ENCODE data around the gene EBF3. TPM values are rescaled to one million over a fixed set of nuclear protein-coding genes. Genes with fewer than 3 reads are reported as not detected.

Gene EBF3
- total and polyA plus RNA-seq, 2 experiments from 2014 or later, result 0.27 to 0.49 TPM

DNA sequence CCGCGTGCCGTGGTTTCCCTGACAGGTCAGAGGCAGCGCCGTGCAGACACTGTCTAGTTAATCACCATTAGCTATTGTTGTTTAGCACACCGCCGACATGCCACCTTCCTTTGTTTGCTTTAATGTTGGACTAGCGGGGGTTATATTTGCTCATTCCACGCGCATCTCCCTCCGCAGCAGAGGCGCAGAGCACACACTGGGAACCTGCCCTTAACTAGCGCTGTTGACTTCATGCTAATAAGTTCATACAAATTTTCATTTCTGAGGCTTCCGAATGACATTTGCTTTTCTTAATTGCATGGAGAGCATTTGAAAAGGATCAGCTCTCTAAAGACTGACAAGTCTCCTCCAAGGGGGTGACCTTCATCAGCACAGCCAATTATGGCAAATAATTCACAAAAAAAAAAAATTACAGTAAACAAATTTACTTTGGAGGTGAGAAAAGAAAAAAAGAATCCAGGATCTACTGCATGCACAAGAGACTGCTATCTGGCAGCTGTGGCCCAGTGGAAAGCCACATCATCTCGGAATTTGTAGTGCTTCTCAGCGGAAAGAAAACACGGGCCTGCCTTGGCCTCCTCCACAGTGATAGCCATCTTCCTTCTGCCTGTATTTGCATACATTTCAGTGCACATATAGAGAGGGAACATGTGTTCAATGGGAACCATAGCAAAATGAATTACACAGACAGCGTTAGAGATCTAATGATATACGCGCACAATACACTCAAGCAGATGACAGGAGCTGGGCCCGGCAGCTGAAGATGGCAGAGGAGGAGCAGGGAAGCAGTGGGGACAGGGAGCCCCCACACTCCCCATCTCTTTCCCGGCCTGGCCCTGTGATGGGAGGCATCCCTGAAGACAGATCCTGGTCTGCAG, 94.2 kb downstream of the EBF3 start (continued):
- TF ChIP-seq, protein P1, sequence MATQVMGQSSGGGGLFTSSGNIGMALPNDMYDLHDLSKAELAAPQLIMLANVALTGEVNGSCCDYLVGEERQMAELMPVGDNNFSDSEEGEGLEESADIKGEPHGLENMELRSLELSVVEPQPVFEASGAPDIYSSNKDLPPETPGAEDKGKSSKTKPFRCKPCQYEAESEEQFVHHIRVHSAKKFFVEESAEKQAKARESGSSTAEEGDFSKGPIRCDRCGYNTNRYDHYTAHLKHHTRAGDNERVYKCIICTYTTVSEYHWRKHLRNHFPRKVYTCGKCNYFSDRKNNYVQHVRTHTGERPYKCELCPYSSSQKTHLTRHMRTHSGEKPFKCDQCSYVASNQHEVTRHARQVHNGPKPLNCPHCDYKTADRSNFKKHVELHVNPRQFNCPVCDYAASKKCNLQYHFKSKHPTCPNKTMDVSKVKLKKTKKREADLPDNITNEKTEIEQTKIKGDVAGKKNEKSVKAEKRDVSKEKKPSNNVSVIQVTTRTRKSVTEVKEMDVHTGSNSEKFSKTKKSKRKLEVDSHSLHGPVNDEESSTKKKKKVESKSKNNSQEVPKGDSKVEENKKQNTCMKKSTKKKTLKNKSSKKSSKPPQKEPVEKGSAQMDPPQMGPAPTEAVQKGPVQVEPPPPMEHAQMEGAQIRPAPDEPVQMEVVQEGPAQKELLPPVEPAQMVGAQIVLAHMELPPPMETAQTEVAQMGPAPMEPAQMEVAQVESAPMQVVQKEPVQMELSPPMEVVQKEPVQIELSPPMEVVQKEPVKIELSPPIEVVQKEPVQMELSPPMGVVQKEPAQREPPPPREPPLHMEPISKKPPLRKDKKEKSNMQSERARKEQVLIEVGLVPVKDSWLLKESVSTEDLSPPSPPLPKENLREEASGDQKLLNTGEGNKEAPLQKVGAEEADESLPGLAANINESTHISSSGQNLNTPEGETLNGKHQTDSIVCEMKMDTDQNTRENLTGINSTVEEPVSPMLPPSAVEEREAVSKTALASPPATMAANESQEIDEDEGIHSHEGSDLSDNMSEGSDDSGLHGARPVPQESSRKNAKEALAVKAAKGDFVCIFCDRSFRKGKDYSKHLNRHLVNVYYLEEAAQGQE (IDR thresholded peaks at IDR 0.05; ENCODE audit: unreplicated experiment), result no peak
- TF ChIP-seq ZNF114 (CRISPR knock-in tag; IDR thresholded peaks at IDR 0.05) (no peak), NANOG (IDR thresholded peaks at IDR 0.05; ENCODE audit: borderline replicate concordance) (no peak), STAT1 (IDR thresholded peaks at IDR 0.05; ENCODE audit: unreplicated experiment) (no peak), EZH2phosphoT487 (IDR thresholded peaks at IDR 0.05; ENCODE audit: unreplicated experiment) (no peak)
- TF ChIP-seq, protein P2, sequence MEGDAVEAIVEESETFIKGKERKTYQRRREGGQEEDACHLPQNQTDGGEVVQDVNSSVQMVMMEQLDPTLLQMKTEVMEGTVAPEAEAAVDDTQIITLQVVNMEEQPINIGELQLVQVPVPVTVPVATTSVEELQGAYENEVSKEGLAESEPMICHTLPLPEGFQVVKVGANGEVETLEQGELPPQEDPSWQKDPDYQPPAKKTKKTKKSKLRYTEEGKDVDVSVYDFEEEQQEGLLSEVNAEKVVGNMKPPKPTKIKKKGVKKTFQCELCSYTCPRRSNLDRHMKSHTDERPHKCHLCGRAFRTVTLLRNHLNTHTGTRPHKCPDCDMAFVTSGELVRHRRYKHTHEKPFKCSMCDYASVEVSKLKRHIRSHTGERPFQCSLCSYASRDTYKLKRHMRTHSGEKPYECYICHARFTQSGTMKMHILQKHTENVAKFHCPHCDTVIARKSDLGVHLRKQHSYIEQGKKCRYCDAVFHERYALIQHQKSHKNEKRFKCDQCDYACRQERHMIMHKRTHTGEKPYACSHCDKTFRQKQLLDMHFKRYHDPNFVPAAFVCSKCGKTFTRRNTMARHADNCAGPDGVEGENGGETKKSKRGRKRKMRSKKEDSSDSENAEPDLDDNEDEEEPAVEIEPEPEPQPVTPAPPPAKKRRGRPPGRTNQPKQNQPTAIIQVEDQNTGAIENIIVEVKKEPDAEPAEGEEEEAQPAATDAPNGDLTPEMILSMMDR (conservative IDR thresholded peaks at IDR 0.05; ENCODE audit: low read depth in 2 of 2), result no peak

DNA sequence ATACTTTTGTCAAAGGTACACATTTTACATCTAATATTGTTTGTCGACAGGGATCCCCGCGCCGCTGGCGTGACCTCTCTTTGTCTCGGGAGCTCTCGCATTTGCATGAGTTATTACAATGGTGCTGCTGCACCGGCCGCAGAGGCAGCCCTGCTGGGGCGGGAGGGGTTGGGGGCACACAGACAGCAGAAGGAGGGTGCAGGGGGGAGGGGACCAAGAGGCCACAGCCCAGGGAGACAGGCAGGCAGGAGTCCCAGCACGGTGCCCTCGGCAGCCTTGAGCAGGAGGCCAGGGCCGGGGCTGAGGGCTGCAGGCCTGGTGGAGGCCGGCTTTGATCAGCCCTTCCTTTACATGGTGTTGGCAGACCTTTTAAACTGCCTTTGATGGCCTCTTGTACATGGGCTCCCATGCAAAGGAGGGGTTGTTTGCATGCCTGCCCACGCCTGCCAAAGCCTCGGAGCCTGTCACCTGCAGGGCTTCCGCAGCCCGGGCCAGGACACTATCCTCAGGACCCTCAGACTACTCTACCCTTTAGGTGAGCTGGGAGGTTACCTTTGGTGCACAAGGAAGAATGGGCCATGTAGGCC, 95.5 kb downstream of the EBF3 start:
- DNase-seq (ENCODE audit: low spot score), result peak; percentile 34
- no peak for TF ChIP-seq STAT1 (IDR thresholded peaks at IDR 0.05; ENCODE audit: unreplicated experiment)
- TF ChIP-seq CREB1 (CRISPR knock-in tag; IDR thresholded peaks at IDR 0.05; ENCODE audit: low read depth), result no peak
- H3K9me2 ChIP-seq (ENCODE audit: insufficient read depth), result no peaks in the 10 kb centered on the region
- H3K27me3 Mint-ChIP-seq (ENCODE audit: insufficient read depth, low read depth, poor library complexity), result peaks cover 18% of the 10 kb centered on the region
- no peak overlapping the region for H3K4me3 ChIP-seq
- peak overlapping the region; percentile 6; the same call in 1 of the 2 replicates for H3K4me2 ChIP-seq
- no peaks in the 10 kb centered on the region for H3K36me3 ChIP-seq (ENCODE audit: insufficient read depth)
- H3K4me3 Mint-ChIP-seq, result no peak overlapping the region
- peak overlapping the region; percentile 68; the same call in 1 of the 2 replicates for H2AFZ ChIP-seq
- no peak overlapping the region for H3K27ac ChIP-seq (ENCODE audit: low read depth)
- H3K27ac Mint-ChIP-seq, result no peak overlapping the region
- peaks cover 35% of the 10 kb centered on the region for H3K4me1 ChIP-seq (ENCODE audit: insufficient read depth)
- H3K27me3 ChIP-seq (ENCODE audit: insufficient read depth), result no peaks in the 10 kb centered on the region
- peak; percentile 74 for ATAC-seq
- H3K79me2 ChIP-seq (replicated peaks; ENCODE audit: insufficient read depth), result no peaks in the 10 kb centered on the region
- no peaks in the 10 kb centered on the region for H3K9me3 Mint-ChIP-seq
- no peaks in the 10 kb centered on the region for H4K20me1 ChIP-seq (replicated peaks; ENCODE audit: insufficient read depth)
- no peaks in the 10 kb centered on the region for H3K36me3 Mint-ChIP-seq (ENCODE audit: low read depth)
- H3K4me1 Mint-ChIP-seq, result peaks cover 50% of the 10 kb centered on the region
- no peaks in the 10 kb centered on the region for H3F3A ChIP-seq (replicated peaks; ENCODE audit: low read depth)
